HG03135 (cell line): Measurements from ENCODE around the gene LRIG2.
"Not testable (repeated sequence)": the region's sequence is repeated elsewhere in the genome, so short reads cannot be mapped to it uniquely, and the experiment has no call there.

Experiments
- ATAC-seq: cut with Tn5 transposase; IDR thresholded peaks from one replicate; pipeline ENCODE4 v1.9.1; 2021; ENCODE audit warnings: mild to moderate bottlenecking, moderate library complexity; ENCODE audit not compliant: unreplicated experiment

The LRIG2 gene

DNA sequence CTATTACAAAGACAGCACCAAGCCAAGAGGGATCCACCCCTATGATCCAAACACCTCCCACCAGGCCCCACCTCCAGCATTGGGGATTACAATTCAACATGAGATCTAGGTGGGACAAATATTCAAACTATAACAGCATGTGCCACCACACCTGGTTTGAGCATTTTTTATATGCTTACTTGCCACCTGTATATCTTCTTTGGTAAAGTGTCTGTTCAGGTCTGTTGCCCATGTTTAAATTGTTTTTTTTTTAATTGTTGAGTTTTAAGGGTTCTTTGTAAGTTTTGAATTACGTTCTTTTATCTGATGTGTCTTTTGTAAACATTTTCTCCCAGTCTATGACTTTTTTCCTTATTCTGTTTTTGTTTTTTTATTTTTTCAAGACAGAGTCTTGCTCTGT is 83.4 kb downstream of the LRIG2 start:
- ATAC-seq, result no peak

DNA sequence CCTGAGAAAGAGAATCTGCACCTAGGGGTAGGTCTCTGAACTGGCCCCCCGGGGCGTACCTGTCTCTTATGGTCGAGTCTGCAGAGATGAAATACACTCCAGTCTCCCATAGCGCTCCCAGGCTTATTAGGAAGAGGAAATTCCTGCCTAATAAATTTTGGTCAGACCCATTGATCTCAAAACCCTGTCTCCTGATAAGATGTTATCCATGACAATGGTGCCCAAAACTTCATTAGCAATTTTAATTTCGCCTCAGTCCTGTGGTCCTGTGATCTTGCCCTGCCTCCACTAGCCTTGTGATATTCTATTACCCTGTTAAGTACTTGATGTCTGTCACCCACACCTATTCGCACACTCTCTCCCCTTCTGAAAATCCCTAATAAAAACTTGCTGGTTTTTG is 85.7 kb downstream of the LRIG2 start:
- not testable (repeated sequence) for ATAC-seq

- no peak for ATAC-seq
These were observed 93.5 kb downstream of the LRIG2 start for GRCh38 chr1:113166473-113166872.

- no peak for ATAC-seq
These were observed 95.9 kb downstream of the LRIG2 start for GRCh38 chr1:113168946-113169345.

- no peak for ATAC-seq
These were observed 96.6 kb downstream of the LRIG2 start for GRCh38 chr1:113169591-113169990.

- ATAC-seq, result no peak
These were observed 97.5 kb downstream of the LRIG2 start for GRCh38 chr1:113170519-113170918.

DNA sequence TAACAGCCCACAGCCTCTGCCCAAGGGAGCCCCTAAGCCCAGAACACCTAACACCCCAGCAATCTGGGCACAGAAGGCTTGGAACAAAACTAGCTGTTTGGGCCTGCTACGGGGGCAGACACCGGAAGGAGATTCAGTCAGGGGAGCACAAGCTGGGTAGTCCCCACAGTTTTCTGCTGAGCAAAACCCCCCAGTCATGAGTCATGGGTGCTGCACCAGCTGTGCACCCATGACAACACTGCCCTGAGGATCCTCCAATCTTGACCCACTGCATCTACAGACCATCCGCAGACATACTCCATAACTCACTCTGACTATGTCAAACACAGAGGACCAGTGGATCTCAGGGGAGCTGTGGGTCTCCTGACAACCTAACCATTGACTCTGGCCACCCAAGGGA is 105.1 kb downstream of the LRIG2 start:
- ATAC-seq, result no peak

- ATAC-seq, result no peak
These were observed 105.5 kb downstream of the LRIG2 start for GRCh38 chr1:113178522-113178921.
